GM12864 (cell line): Measurements from ENCODE around the gene ELP1.
"Not testable (repeated sequence)": the region's sequence is repeated elsewhere in the genome, so short reads cannot be mapped to it uniquely, and the experiment has no call there.

ENCODE experiments used
- DNase-seq: peaks from one replicate; pipeline ENCODE4 v3.0.0-alpha.2; 2011; ENCODE audit warnings: low read depth
- H3K4me3 ChIP-seq: 2 replicates; pipeline ENCODE4 v1.5.1; 2011; ENCODE audit warnings: mild to moderate bottlenecking, low read depth, low read length, control low read depth
- TF ChIP-seq, protein P1 (sequence below): IDR thresholded peaks from 2 replicates; pipeline ENCODE4 v1.5.1; 2011; ENCODE audit warnings: low read depth, mild to moderate bottlenecking, moderate library complexity, low read length, control low read depth, inconsistent platforms; ENCODE audit errors: missing control alignments

The ELP1 gene

GRCh38 chr9:108911820-108912219 lies 22.1 kb downstream of the ELP1 start:
- no peak for DNase-seq
- TF ChIP-seq, protein P1, sequence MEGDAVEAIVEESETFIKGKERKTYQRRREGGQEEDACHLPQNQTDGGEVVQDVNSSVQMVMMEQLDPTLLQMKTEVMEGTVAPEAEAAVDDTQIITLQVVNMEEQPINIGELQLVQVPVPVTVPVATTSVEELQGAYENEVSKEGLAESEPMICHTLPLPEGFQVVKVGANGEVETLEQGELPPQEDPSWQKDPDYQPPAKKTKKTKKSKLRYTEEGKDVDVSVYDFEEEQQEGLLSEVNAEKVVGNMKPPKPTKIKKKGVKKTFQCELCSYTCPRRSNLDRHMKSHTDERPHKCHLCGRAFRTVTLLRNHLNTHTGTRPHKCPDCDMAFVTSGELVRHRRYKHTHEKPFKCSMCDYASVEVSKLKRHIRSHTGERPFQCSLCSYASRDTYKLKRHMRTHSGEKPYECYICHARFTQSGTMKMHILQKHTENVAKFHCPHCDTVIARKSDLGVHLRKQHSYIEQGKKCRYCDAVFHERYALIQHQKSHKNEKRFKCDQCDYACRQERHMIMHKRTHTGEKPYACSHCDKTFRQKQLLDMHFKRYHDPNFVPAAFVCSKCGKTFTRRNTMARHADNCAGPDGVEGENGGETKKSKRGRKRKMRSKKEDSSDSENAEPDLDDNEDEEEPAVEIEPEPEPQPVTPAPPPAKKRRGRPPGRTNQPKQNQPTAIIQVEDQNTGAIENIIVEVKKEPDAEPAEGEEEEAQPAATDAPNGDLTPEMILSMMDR = no peak

GRCh38 chr9:108910914-108911313 lies 23.0 kb downstream of the ELP1 start:
- no peak overlapping the region for H3K4me3 ChIP-seq
- no peak for DNase-seq
- TF ChIP-seq, protein P1 = no peak

More at GRCh38 chr9:108911820-108912219, 22.1 kb downstream of the ELP1 start:
- no peak overlapping the region for H3K4me3 ChIP-seq

GRCh38 chr9:108910402-108910801 lies 23.5 kb downstream of the ELP1 start:
- DNase-seq = no peak
- H3K4me3 ChIP-seq = no peak overlapping the region
- TF ChIP-seq, protein P1 = no peak

DNA sequence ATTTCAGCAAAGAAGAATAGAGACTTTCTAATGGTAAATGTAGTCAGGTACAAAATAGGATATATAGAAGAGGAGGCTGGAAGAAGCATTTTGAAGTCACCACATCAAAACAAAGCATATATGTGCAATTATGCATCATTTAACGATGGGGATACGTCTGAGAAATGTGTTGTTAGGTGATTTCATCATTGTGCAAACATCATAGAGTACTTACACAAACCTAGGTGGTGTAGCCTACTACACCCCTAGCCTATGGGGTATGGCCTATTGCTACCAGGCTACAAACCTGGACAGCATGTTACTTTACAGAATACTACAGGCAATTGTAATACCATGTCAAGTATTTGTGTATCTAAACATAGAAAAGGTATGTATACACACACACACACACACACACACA lies 28.4 kb downstream of the ELP1 start:
- no peak for DNase-seq
- TF ChIP-seq, protein P1 = no peak

GRCh38 chr9:108904161-108904560 lies 29.8 kb downstream of the ELP1 start:
- TF ChIP-seq, protein P1 = no peak
- no peak for DNase-seq
- H3K4me3 ChIP-seq = no peak overlapping the region

More for the DNA sequence above, 28.4 kb downstream of the ELP1 start:
- no peak overlapping the region for H3K4me3 ChIP-seq

- no peak for DNase-seq
- TF ChIP-seq, protein P1 = no peak
- no peak overlapping the region for H3K4me3 ChIP-seq
Measured at GRCh38 chr9:108903420-108904103, 30.4 kb downstream of the ELP1 start.

GRCh38 chr9:108900176-108900575 lies 33.7 kb downstream of the ELP1 start:
- no peak overlapping the region for H3K4me3 ChIP-seq
- TF ChIP-seq, protein P1 = no peak
- DNase-seq = no peak

DNA sequence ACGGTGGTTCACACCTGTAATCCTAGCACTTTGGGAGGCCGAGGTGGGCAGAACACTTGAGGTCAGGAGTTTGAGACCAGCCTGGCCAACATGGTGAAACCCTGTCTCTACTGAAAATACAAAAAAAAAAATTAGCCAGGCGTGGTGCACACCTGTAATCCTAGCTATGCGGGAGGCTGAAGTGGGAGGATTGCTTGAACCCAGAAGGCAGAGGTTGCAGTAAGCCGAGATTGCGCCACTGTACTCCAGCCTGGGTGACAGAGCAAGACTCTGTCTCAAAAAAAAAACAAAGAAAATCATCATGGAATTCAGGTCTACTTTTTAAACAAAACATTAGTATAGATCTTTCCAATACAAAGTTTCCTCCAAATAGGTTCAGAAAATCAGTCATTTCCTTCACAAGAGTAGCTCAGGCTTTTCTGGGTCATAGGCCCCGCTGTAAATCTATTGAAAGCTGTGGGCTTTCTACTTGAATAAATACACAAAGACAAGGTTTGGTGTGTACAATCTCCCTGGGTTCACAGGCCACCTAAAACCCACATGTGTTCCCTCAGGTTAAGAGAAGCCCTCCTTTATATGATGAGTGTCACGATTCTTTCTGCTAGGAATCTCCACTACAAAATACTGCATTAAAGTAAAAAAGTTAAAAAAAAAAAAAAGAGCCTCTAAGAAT lies 34.8 kb downstream of the ELP1 start:
- not testable (repeated sequence) for DNase-seq, H3K4me3 ChIP-seq
